ENCODE data around the gene GLB1L2. TPM values are rescaled to one million over a fixed set of nuclear protein-coding genes. Genes with fewer than 3 reads are reported as not detected.

Gene GLB1L2
- total and polyA plus RNA-seq, 2 experiments from 2014 or later, result 3.3 to 12.3 TPM

DNA sequence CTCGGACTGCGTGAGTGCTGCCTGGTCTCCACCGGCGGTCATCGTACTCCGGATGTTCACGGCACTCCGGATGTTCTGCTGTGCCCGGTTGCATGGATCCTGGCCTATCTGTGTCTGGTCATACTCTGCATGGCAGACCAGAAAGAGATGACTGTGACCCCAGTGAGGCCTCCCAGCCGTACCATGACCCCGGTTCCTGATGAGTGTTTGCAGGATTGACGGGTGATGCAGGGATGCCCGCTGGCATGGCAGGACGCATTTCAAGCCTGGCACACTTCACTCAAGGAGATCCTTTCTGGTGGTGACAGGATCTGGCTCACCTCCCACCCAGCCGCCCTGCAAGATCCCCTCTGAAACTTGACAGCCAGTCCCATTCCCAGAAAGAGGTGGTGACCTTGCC is 6.3 kb downstream of the GLB1L2 start:
- ATAC-seq (no peak), DNase-seq (ENCODE audit: low spot score) (no peak)
- no peaks in the 10 kb centered on the region for H3K36me3 Mint-ChIP-seq (ENCODE audit: low read depth)
- H3K27me3 Mint-ChIP-seq (ENCODE audit: insufficient read depth, low read depth, poor library complexity), result peaks cover 12% of the 10 kb centered on the region
- Histone ChIP-seq H3K4me3 (no peak overlapping the region), H3F3A (replicated peaks; ENCODE audit: low read depth) (no peaks in the 10 kb centered on the region; the same call in 1 of the 2 replicates), H3K36me3 (ENCODE audit: insufficient read depth) (no peaks in the 10 kb centered on the region), H3K4me2 (no peak overlapping the region), H3K27ac (ENCODE audit: low read depth) (no peak overlapping the region), H3K4me1 (ENCODE audit: insufficient read depth) (no peaks in the 10 kb centered on the region), H2AFZ (no peak overlapping the region), H3K27me3 (ENCODE audit: insufficient read depth) (peaks cover 7% of the 10 kb centered on the region), H3K79me2 (replicated peaks; ENCODE audit: insufficient read depth) (no peaks in the 10 kb centered on the region), H3K9me2 (ENCODE audit: insufficient read depth) (no peaks in the 10 kb centered on the region), H4K20me1 (replicated peaks; ENCODE audit: insufficient read depth) (peaks cover 2% of the 10 kb centered on the region; the same call in 1 of the 2 replicates)
- no peak overlapping the region for H3K4me3 Mint-ChIP-seq
- no peaks in the 10 kb centered on the region for H3K9me3 Mint-ChIP-seq
- TF ChIP-seq, protein P1, sequence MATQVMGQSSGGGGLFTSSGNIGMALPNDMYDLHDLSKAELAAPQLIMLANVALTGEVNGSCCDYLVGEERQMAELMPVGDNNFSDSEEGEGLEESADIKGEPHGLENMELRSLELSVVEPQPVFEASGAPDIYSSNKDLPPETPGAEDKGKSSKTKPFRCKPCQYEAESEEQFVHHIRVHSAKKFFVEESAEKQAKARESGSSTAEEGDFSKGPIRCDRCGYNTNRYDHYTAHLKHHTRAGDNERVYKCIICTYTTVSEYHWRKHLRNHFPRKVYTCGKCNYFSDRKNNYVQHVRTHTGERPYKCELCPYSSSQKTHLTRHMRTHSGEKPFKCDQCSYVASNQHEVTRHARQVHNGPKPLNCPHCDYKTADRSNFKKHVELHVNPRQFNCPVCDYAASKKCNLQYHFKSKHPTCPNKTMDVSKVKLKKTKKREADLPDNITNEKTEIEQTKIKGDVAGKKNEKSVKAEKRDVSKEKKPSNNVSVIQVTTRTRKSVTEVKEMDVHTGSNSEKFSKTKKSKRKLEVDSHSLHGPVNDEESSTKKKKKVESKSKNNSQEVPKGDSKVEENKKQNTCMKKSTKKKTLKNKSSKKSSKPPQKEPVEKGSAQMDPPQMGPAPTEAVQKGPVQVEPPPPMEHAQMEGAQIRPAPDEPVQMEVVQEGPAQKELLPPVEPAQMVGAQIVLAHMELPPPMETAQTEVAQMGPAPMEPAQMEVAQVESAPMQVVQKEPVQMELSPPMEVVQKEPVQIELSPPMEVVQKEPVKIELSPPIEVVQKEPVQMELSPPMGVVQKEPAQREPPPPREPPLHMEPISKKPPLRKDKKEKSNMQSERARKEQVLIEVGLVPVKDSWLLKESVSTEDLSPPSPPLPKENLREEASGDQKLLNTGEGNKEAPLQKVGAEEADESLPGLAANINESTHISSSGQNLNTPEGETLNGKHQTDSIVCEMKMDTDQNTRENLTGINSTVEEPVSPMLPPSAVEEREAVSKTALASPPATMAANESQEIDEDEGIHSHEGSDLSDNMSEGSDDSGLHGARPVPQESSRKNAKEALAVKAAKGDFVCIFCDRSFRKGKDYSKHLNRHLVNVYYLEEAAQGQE (IDR thresholded peaks at IDR 0.05; ENCODE audit: unreplicated experiment), result no peak
- TF ChIP-seq STAT1 (IDR thresholded peaks at IDR 0.05; ENCODE audit: unreplicated experiment) (no peak), CREB1 (CRISPR knock-in tag; IDR thresholded peaks at IDR 0.05; ENCODE audit: low read depth) (no peak), ZNF331 (CRISPR knock-in tag; IDR thresholded peaks at IDR 0.05; ENCODE audit: low read depth) (no peak), JUNB (IDR thresholded peaks at IDR 0.05; ENCODE audit: unreplicated experiment) (no peak), NANOG (IDR thresholded peaks at IDR 0.05; ENCODE audit: borderline replicate concordance) (no peak), POLR2AphosphoS5 (IDR thresholded peaks at IDR 0.05; ENCODE audit: low read depth) (no peak), ZNF114 (CRISPR knock-in tag; IDR thresholded peaks at IDR 0.05) (no peak)
- TF ChIP-seq, protein P2, sequence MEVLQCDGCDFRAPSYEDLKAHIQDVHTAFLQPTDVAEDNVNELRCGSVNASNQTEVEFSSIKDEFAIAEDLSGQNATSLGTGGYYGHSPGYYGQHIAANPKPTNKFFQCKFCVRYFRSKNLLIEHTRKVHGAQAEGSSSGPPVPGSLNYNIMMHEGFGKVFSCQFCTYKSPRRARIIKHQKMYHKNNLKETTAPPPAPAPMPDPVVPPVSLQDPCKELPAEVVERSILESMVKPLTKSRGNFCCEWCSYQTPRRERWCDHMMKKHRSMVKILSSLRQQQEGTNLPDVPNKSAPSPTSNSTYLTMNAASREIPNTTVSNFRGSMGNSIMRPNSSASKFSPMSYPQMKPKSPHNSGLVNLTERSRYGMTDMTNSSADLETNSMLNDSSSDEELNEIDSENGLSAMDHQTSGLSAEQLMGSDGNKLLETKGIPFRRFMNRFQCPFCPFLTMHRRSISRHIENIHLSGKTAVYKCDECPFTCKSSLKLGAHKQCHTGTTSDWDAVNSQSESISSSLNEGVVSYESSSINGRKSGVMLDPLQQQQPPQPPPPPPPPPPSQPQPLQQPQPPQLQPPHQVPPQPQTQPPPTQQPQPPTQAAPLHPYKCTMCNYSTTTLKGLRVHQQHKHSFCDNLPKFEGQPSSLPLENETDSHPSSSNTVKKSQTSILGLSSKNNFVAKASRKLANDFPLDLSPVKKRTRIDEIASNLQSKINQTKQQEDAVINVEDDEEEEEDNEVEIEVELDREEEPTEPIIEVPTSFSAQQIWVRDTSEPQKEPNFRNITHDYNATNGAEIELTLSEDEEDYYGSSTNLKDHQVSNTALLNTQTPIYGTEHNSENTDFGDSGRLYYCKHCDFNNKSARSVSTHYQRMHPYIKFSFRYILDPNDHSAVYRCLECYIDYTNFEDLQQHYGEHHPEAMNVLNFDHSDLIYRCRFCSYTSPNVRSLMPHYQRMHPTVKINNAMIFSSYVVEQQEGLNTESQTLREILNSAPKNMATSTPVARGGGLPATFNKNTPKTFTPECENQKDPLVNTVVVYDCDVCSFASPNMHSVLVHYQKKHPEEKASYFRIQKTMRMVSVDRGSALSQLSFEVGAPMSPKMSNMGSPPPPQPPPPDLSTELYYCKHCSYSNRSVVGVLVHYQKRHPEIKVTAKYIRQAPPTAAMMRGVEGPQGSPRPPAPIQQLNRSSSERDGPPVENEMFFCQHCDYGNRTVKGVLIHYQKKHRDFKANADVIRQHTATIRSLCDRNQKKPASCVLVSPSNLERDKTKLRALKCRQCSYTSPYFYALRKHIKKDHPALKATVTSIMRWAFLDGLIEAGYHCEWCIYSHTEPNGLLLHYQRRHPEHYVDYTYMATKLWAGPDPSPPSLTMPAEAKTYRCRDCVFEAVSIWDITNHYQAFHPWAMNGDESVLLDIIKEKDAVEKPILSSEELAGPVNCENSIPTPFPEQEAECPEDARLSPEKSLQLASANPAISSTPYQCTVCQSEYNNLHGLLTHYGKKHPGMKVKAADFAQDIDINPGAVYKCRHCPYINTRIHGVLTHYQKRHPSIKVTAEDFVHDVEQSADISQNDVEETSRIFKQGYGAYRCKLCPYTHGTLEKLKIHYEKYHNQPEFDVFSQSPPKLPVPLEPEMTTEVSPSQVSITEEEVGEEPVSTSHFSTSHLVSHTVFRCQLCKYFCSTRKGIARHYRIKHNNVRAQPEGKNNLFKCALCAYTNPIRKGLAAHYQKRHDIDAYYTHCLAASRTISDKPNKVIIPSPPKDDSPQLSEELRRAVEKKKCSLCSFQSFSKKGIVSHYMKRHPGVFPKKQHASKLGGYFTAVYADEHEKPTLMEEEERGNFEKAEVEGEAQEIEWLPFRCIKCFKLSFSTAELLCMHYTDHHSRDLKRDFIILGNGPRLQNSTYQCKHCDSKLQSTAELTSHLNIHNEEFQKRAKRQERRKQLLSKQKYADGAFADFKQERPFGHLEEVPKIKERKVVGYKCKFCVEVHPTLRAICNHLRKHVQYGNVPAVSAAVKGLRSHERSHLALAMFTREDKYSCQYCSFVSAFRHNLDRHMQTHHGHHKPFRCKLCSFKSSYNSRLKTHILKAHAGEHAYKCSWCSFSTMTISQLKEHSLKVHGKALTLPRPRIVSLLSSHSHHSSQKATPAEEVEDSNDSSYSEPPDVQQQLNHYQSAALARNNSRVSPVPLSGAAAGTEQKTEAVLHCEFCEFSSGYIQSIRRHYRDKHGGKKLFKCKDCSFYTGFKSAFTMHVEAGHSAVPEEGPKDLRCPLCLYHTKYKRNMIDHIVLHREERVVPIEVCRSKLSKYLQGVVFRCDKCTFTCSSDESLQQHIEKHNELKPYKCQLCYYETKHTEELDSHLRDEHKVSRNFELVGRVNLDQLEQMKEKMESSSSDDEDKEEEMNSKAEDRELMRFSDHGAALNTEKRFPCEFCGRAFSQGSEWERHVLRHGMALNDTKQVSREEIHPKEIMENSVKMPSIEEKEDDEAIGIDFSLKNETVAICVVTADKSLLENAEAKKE (CRISPR knock-in tag; IDR thresholded peaks at IDR 0.05), result no peak
- TF ChIP-seq, protein P3, sequence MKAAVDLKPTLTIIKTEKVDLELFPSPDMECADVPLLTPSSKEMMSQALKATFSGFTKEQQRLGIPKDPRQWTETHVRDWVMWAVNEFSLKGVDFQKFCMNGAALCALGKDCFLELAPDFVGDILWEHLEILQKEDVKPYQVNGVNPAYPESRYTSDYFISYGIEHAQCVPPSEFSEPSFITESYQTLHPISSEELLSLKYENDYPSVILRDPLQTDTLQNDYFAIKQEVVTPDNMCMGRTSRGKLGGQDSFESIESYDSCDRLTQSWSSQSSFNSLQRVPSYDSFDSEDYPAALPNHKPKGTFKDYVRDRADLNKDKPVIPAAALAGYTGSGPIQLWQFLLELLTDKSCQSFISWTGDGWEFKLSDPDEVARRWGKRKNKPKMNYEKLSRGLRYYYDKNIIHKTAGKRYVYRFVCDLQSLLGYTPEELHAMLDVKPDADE (IDR thresholded peaks at IDR 0.05), result no peak
- H3K4me1 Mint-ChIP-seq, result peaks cover 10% of the 10 kb centered on the region
- H3K27ac Mint-ChIP-seq, result no peak overlapping the region

Data from GM23338 (cell line).